Epithelial cell of esophagus (primary cell): ENCODE measurements around the gene CDH4.

Source experiments
- DNase-seq: peaks from one replicate; pipeline ENCODE4 v3.0.0; 2010; ENCODE audit warnings: low read depth
- H3K4me3 ChIP-seq: 2 replicates; pipeline ENCODE4 v1.5.1; 2011; ENCODE audit warnings: mild to moderate bottlenecking, low read length, control low read depth
- TF ChIP-seq, protein P1 (sequence below): IDR thresholded peaks from 2 replicates; pipeline ENCODE4 v1.5.1; 2011; ENCODE audit warnings: low read depth, mild to moderate bottlenecking, low read length, control low read depth, inconsistent platforms; ENCODE audit not compliant: insufficient read depth; ENCODE audit errors: missing control alignments

CDH4 gene

DNA sequence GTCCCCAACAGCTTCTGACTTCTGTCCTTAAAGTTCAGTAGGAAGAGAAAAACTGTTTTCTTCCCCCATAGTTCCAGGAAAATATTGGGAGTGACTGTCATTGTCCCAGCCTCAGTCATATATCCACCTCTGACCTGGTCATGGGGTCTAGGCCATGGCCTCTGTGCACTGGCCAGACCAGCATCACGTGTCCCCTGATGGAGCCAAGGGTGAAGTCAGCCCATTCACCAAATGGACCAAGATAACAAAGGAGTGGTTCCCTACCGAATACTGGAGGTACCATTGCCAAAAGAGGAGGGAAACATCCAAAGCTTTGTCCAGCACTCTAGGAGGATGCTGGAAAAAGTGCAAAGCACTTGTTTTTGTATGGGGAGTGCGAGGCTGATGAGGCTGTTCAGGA is 418.2 kb downstream of the CDH4 start:
- no peak for DNase-seq
- TF ChIP-seq, protein P1, sequence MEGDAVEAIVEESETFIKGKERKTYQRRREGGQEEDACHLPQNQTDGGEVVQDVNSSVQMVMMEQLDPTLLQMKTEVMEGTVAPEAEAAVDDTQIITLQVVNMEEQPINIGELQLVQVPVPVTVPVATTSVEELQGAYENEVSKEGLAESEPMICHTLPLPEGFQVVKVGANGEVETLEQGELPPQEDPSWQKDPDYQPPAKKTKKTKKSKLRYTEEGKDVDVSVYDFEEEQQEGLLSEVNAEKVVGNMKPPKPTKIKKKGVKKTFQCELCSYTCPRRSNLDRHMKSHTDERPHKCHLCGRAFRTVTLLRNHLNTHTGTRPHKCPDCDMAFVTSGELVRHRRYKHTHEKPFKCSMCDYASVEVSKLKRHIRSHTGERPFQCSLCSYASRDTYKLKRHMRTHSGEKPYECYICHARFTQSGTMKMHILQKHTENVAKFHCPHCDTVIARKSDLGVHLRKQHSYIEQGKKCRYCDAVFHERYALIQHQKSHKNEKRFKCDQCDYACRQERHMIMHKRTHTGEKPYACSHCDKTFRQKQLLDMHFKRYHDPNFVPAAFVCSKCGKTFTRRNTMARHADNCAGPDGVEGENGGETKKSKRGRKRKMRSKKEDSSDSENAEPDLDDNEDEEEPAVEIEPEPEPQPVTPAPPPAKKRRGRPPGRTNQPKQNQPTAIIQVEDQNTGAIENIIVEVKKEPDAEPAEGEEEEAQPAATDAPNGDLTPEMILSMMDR = no peak
- no peak overlapping the region for H3K4me3 ChIP-seq

GRCh38 chr20:61671559-61671958 is 419.5 kb downstream of the CDH4 start:
- no peak overlapping the region for H3K4me3 ChIP-seq
- no peak for DNase-seq
- TF ChIP-seq, protein P1 = no peak

DNA sequence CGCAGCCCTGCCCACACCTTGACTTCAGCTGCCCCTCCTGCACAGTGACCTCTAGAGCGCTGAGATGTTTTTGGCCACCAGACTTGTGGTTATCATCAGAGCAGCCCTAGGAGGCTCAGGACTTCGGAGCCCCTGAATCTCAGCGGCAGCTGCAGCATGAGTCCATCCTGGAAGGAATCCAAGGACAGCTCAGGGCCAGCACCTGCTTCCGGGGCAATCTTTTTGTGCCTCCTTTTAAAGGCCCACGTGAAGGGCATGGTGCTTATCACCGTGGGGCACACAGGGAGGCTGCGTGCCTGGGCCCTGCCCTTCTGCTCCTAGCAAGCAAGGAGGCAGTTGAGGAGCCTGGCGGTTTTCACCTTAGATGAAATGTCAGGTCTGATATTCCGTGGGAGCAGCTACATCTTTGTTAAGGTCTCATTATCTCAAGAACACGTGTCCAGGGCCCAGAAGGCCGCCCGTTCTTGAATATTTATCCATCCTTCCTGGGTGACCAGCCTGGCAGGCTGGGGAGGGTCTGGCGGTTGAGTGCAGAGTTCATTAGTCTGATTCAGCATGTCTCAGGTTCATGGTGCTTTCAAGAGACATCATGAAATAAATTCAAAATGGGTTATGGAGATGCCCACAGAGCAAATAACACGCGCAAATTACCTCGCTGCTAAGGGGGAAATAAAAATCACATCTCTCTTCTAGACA is 421.2 kb downstream of the CDH4 start:
- TF ChIP-seq, protein P1 = no peak
- no peak overlapping the region for H3K4me3 ChIP-seq
- DNase-seq = no peak

DNA sequence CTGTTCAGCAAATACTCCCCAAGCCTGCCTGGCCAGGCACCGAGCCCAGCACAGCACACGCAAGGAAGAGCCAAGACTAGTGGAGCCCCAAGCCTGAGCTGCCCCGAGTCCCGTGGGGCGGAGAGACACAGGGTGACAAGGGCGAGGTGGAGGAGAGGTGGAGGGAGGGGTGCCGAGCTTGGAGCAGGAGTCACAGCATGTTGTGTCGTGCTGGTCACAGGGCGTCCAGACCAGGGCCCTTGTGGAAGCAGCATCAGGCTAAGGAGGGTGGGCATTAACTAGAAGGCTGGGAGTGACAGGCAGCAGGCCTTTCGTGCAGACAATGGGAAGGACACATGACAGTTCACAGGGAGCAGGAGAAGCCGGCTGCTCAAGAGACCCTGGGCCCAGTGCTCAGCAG is 422.1 kb downstream of the CDH4 start:
- H3K4me3 ChIP-seq = no peak overlapping the region
- no peak for DNase-seq
- TF ChIP-seq, protein P1 = no peak

DNA sequence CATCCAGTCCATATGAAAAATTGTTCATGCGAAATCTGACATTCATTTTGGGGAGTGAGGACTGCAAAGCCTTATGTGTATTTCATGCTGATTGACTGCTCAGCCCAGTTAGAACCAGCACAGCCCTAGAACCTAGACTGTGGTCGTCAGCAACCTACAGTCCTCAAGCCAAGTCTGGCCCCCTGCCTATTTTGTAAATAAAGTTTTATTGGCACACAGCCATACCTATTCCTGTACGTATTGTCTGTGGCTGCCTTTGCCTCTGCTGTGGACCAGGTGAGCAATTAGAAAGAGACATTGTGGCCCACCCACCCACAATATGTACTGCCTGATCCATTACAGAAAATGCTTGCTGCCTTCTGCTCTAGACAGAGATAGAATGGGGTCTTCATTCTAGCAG is 422.6 kb downstream of the CDH4 start:
- no peak for DNase-seq
- H3K4me3 ChIP-seq = no peak overlapping the region
- TF ChIP-seq, protein P1 = no peak

DNA sequence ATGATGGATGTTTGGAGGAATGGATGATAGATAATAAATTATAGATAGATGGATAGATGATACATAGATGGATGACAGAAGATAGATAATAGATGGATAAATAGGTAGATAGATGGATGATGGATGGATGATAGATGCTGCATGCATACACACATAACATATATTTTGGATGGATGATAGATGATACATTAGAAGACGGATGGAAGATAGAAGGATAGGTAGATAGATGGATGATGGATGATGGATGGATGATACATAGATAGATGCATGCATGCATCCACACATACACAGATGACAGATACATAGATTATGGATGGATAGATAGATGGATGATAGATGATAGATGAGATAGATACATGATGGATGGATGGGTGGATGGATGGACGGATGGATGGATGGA is 425.9 kb downstream of the CDH4 start:
- H3K4me3 ChIP-seq = no peak overlapping the region
- TF ChIP-seq, protein P1 = no peak
- DNase-seq = no peak

DNA sequence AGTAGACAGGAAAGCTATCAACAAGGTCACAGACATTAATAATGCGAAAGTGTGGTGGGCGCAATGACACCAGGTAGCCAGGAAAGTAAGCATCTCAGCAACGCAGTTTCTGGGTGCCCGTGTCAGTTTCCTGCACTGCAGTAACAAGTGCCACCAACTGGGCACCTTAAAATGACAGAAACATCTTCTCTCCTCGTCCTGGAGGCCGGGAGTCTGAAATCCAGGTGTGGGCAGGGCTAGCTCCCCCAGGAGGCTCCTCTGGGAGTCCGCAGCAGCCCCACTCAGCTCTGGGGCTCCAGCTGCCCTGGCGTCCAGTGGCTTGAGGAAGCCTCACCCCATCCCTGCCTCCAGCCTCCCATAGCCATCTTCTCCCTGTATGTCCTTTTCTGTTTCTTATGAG is 426.4 kb downstream of the CDH4 start:
- no peak overlapping the region for H3K4me3 ChIP-seq
- TF ChIP-seq, protein P1 = no peak
- no peak for DNase-seq
